GM18909 (cell line): ENCODE measurements around the gene LHX1.

Experiments
- ATAC-seq: cut with Tn5 transposase; IDR thresholded peaks from one replicate; pipeline ENCODE4 v1.9.1; 2021; ENCODE audit warnings: mild to moderate bottlenecking; ENCODE audit not compliant: unreplicated experiment, poor library complexity

LHX1 gene

DNA sequence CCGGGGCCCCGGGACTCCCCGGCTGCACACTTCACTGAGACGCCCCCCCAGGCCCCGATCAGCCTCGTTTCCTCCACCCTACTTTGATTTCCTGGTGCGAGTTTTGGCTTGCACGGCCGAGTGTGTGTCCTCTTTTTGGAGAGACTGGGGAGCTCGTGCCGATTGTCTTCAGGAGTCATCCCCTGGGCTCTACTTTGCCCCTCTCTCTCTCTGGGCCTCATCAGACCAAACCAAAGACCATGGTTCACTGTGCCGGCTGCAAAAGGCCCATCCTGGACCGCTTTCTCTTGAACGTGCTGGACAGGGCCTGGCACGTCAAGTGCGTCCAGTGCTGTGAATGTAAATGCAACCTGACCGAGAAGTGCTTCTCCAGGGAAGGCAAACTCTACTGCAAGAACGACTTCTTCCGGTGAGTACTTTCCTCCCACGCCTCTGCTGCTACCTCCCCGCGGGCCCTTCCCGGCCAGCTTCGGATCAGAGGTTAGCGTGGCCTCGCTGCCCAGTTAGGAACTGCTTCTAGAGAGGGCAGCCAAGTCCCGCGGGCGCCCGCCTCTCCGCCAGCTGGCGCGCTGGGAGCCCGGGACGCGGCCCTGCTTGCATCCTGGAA, 787 bp downstream of the LHX1 start:
- ATAC-seq, result no peak

- ATAC-seq, result no peak
Measured at GRCh38 chr17:36938566-36939051, 1.3 kb downstream of the LHX1 start.

DNA sequence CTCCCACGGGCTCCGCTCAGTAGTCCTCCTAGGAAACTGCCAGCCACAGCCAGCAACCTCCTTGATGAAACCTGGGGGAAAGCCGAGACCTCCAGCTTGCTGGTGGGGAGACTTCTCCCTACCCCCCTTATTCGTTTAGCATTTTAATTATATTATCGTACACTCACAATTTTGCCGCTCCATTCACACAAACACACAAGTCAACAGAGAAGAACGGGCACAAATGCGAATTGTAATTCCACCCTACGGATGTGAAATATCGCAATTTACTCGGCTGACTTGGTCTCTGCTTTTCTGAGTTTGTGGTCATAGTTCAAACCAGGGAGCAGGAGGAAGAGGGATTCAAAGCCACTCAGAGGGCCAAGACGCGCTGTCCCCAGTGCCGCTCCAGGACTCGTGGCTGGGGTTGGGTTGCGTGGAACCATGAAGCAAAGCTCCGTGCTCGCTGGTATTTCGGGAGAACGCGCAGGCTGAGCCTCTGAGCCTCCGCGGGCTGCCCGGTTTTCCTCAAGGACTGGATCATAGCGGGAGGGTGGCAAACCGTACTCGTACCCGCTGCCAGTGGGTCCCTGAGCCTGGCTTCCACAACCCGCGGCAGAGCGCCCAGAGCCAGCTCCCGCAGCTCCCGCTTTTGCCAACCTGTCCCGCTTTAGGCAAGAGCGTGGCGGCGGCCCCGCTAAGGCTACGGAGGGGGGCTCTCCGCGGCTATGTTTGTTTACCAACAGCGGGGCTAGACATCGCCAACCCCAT, 2.0 kb downstream of the LHX1 start:
- ATAC-seq, result no peak

- no peak for ATAC-seq
Measured at GRCh38 chr17:36939802-36940312, 2.6 kb downstream of the LHX1 start.

DNA sequence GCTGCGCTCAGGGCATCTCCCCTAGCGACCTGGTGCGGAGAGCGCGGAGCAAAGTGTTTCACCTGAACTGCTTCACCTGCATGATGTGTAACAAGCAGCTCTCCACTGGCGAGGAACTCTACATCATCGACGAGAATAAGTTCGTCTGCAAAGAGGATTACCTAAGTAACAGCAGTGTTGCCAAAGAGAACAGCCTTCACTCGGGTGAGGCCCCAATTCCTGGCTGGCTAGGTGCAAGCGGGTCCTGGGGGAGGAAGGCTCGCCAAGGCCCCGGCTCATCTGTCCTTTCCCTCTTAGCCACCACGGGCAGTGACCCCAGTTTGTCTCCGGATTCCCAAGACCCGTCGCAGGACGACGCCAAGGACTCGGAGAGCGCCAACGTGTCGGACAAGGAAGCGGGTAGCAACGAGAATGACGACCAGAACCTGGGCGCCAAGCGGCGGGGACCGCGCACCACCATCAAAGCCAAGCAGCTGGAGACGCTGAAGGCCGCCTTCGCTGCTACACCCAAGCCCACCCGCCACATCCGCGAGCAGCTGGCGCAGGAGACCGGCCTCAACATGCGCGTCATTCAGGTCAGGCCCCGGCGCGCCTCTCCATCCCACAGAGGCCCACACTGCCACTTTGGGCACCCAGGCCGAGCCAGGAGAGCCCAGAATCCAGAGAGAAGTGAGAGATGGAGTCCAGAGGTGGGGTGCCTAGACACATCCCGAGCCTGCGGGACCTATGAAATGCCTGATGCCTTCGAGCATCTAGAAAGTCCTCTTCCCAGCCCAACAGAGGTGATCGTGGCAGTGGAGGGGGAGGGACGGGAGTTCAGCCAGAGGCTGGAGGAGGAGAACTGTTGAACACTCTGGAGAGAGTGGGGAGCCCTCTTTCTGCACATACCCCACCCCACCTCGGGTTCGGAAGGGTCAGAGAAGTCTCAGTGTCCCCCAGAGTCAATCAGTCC, 3.3 kb downstream of the LHX1 start:
- ATAC-seq, result no peak

GRCh38 chr17:36941265-36942010, 4.2 kb downstream of the LHX1 start:
- ATAC-seq, result no peak

GRCh38 chr17:36942019-36942599, 4.8 kb downstream of the LHX1 start:
- ATAC-seq, result no peak

DNA sequence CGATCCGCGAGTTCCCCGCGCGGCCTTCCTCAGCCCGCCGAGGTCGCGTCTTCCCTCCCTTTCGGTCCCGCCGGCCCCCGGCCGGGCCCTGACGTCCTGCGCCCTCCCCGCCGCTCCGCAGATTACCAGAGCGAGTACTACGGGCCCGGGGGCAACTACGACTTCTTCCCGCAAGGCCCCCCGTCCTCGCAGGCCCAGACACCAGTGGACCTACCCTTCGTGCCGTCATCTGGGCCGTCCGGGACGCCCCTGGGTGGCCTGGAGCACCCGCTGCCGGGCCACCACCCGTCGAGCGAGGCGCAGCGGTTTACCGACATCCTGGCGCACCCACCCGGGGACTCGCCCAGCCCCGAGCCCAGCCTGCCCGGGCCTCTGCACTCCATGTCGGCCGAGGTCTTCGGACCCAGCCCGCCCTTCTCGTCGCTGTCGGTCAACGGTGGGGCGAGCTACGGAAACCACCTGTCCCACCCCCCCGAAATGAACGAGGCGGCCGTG, 5.4 kb downstream of the LHX1 start:
- ATAC-seq, result no peak

GRCh38 chr17:36943250-36944191, 6.2 kb downstream of the LHX1 start:
- ATAC-seq, result no peak

DNA sequence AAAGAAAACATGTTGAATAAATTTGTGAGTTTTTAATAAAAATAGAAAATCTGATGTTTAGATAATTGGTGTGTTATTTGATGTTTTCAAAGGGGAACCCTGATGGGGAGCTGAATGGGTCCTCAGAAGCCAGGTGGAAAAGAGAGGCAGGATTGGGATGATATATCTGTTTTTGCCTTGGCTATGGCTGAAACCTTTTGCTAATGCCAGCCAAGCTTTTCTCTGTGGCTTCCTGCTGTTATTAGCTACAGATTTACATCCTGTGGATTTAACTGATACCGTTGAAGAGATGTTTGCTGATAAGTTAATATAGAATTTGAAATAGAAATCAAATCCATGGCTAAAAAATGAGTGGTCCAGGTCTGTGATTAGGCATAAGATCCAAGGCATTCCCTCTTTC, 7.3 kb downstream of the LHX1 start:
- ATAC-seq, result no peak

DNA sequence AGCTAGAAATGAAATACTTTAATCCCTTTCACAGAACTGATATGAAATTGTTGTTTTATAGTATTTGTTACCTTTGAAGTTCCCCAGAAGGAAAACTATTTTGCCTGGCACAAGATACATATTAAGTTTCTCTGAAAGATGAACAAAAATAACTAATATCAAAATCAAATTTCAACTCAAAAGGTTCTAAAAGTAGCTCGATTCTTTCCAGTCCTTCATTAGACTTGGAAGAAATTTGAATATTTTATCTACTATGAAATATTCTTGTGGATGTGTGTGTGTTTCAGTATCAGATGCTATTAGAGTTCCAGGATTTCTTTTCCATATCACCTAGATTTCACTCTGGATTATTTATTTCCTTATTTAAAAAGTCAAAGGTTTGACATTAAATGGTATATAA, 7.9 kb downstream of the LHX1 start:
- ATAC-seq, result no peak

DNA sequence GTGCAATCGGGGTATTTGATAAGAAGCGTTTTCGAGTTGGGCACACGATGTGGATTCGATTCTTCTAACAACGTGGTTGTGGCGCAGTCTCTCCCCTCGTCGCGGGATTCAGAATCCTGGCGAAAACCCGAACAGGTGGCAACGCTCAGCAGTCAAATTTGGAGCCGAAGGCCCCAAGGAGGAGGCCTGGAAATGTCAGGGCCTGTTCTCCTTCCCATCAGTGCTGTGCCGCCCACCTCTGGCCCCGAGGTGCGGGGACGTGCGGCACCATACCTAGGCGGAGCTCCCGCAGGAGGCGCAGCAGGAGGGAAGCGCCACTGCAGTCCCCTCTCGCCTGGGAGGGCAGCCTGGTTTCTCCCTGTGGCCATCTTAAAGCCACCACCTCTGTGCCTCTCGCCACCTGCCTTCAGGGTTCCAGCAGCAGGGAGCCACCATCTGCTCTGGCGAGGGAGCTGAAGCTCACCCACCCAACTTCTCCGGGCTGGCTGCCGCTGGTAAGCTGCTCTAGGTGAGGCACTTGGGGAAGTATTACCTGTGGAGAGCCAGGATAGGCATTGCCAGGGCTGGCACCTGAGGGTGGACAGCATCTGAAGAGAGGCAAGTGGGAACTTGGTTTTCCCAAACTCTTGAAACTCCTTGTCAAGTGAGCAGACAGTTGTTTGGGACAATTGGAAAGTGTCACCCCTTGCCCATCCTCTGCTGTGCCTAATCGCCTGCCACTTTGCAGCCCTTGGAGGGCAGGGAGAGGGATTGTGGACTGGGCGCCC, 8.9 kb downstream of the LHX1 start:
- no peak for ATAC-seq

DNA sequence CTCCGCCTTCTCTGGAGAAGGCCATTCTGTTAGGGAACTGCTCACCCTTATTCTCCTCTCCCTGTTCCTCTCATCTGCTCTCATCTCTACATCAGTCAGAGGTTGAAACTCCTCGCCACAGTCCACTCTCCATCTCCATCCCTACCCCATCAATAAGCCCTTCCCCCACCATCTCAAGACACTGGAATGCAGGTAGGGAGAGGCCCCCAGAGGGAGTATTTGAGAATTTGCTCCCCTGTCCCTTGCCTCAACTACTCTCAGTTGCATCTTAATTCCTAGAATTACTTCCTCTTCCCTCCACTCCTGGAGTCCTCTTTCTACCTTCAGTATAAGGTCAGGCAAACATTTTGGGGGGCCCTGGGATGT, 9.4 kb downstream of the LHX1 start:
- ATAC-seq, result no peak

- ATAC-seq, result no peak
Measured at GRCh38 chr17:36947922-36948716, 10.8 kb downstream of the LHX1 start.

DNA sequence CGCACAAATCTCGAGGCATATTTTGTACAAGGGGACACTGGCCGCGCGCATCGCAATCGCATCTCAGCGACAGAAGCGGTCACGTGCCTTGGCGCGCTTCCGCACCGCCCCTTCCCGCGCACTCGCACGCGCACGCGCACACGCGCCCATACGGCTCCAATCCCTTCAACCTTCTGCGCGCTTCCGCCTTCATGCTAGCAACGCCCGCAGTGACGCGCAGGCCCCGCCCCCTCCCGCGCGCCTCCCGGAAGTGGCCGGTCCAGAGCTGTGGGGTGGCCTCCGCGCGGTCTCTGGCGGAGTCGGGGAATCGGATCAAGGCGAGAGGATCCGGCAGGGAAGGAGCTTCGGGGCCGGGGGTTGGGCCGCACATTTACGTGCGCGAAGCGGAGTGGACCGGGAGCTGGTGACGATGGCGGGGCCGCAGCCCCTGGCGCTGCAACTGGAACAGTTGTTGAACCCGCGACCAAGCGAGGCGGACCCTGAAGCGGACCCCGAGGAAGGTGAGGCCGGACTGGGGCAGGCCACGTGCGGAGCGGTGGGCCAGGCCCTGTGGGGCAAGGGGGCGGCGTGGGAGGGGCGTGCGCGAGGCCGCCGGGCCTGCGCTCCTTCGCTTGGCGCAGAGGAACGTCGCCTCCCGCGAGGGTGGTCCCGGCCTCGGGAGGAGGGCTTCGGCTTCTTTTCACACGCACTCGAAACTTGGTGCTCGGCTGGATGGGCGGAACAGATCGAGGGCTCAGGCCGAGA, 11.6 kb downstream of the LHX1 start, which contains the start of gene AATF:
TSS of gene AATF (plus strand) at position 238 of the 744 bp plus-strand sequence. CDS start at position 410, 172 bp downstream.
- peak; percentile 95 for ATAC-seq

DNA sequence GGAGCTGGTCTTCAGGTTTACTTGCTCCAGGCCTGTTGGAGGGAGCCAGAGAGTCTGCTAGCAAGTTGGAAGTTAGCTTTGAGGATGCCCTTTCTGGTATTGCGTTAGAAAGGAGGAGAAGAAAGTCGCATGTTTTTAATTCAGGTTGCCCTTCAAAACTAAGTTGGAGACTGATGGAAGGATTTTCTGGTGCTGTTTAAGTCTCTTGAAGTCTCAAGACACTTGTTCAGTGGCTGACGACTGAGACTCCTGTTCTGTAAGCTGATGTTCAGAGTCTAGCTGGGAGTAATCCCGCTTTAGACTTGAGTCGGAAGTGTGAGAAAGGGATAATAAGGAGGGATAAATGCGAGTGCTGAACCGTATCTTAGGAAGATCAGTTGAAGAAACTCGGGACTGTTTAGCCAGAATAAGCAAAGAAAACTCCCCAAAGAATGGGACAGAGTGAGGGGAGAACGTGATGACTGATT, 12.2 kb downstream of the LHX1 start:
- ATAC-seq, result no peak
